Astrocyte of the hippocampus (primary cell): ENCODE measurements around the gene TBL1X.

Source experiments
- DNase-seq: peaks from one replicate; pipeline ENCODE4 v3.0.0; 2011; ENCODE audit warnings: low read depth, low spot score

The TBL1X gene

GRCh38 chrX:9665113-9665512, 200.3 kb downstream of the TBL1X start:
- no peak for DNase-seq

GRCh38 chrX:9668537-9668936, 203.7 kb downstream of the TBL1X start:
- DNase-seq, result peak; percentile 82

GRCh38 chrX:9670136-9670814, 205.4 kb downstream of the TBL1X start:
- peak; percentile 20 for DNase-seq

- no peak for DNase-seq
These were observed 207.1 kb downstream of the TBL1X start for GRCh38 chrX:9671998-9672397.

- no peak for DNase-seq
These were observed 211.4 kb downstream of the TBL1X start for GRCh38 chrX:9676306-9676705.

GRCh38 chrX:9676738-9677097, 211.9 kb downstream of the TBL1X start:
- no peak for DNase-seq

- DNase-seq, result no peak
These were observed 212.4 kb downstream of the TBL1X start for GRCh38 chrX:9677098-9677739.

- no peak for DNase-seq
These were observed 213.5 kb downstream of the TBL1X start for GRCh38 chrX:9678215-9678965.

- peak; percentile 42 for DNase-seq
These were observed 216.2 kb downstream of the TBL1X start for GRCh38 chrX:9681011-9681410.

GRCh38 chrX:9681422-9681821, 216.6 kb downstream of the TBL1X start:
- peak; percentile 75 for DNase-seq

GRCh38 chrX:9682456-9682855, 217.6 kb downstream of the TBL1X start:
- DNase-seq, result peak; percentile 49

- DNase-seq, result no peak
These were observed 218.0 kb downstream of the TBL1X start for GRCh38 chrX:9682861-9683260.

- no peak for DNase-seq
These were observed 218.5 kb downstream of the TBL1X start for GRCh38 chrX:9683350-9683749.

- DNase-seq, result no peak
These were observed 223.0 kb downstream of the TBL1X start for GRCh38 chrX:9687899-9688298.

GRCh38 chrX:9688833-9689232, 224.0 kb downstream of the TBL1X start:
- no peak for DNase-seq

GRCh38 chrX:9690046-9690445, 225.2 kb downstream of the TBL1X start:
- DNase-seq, result no peak

- no peak for DNase-seq
These were observed 228.6 kb downstream of the TBL1X start for GRCh38 chrX:9693307-9694001.

GRCh38 chrX:9698576-9698975, 233.7 kb downstream of the TBL1X start:
- no peak for DNase-seq

GRCh38 chrX:9700555-9700954, 235.7 kb downstream of the TBL1X start:
- no peak for DNase-seq

- DNase-seq, result no peak
These were observed 236.9 kb downstream of the TBL1X start for GRCh38 chrX:9701790-9702189.

GRCh38 chrX:9703406-9703805, 238.5 kb downstream of the TBL1X start:
- DNase-seq, result no peak

- no peak for DNase-seq
These were observed 240.1 kb downstream of the TBL1X start for GRCh38 chrX:9704876-9705465.
